CD4-positive, CD25-positive, alpha-beta regulatory T cell (primary cell): Measurements from ENCODE around the gene RASA4B. TPM values are rescaled to one million over a fixed set of nuclear protein-coding genes. Genes with fewer than 3 reads are reported as not detected.
"Not testable (repeated sequence)": the region's sequence is repeated elsewhere in the genome, so short reads cannot be mapped to it uniquely, and the experiment has no call there.

Experiments used
- ATAC-seq, 2 donors: fragments of 150-1000 bp; cut with Tn5 transposase; one replicate each; pipeline ENCODE4 v1.10.0; 2021; ENCODE audit warnings: low read depth in 2 of 2, moderate number of reproducible peaks in 2 of 2, moderate library complexity in 1 of 2
- DNase-seq, 3 donors: peaks; one replicate each; pipeline versions ENCODE4 v3.0.0 to v3.0.0-alpha.2; 2012 to 2022; ENCODE audit warnings: mixed read lengths in 1 of 3
- H3K27ac ChIP-seq: one replicate; pipeline ENCODE4 v1.7.0; 2013; ENCODE audit warnings: mild to moderate bottlenecking, low read length; ENCODE audit not compliant: insufficient read depth, poor library complexity, severe bottlenecking
- H3K27me3 ChIP-seq: one replicate; pipeline ENCODE4 v1.7.0; 2013; ENCODE audit warnings: low read length; ENCODE audit not compliant: control insufficient read depth, insufficient read depth
- H3K36me3 ChIP-seq: one replicate; pipeline ENCODE4 v1.7.0; 2013; ENCODE audit warnings: mild to moderate bottlenecking, low read length, moderate library complexity; ENCODE audit not compliant: control insufficient read depth, insufficient read depth
- H3K4me1 ChIP-seq: 2 replicates; pipeline ENCODE4 v1.7.0; 2013; ENCODE audit warnings: mild to moderate bottlenecking, low read length; ENCODE audit not compliant: insufficient read depth, control insufficient read depth, poor library complexity, severe bottlenecking
- H3K4me3 ChIP-seq: one replicate; pipeline ENCODE4 v1.7.0; 2013; ENCODE audit warnings: low read depth, mild to moderate bottlenecking, low read length, moderate library complexity
- H3K9me3 ChIP-seq, 2 experiments: 1 replicate in 1 of 2; 2 replicates in 1 of 2; pipeline ENCODE4 v1.7.0; 2013; ENCODE audit warnings: low read length in 2 of 2, mild to moderate bottlenecking in 1 of 2, moderate library complexity in 1 of 2; ENCODE audit not compliant: control insufficient read depth in 2 of 2
- H3K27ac Mint-ChIP-seq, 3 donors: one replicate each; pipeline ENCODE4 v1.8.0; 2020 to 2022; ENCODE audit warnings: mild to moderate bottlenecking in 3 of 3, mixed read lengths in 3 of 3, moderate library complexity in 2 of 3
- H3K27me3 Mint-ChIP-seq: one replicate; pipeline ENCODE4 v1.8.0; 2022; ENCODE audit warnings: mild to moderate bottlenecking, mixed read lengths
- H3K36me3 Mint-ChIP-seq: one replicate; pipeline ENCODE4 v1.8.0; 2020; ENCODE audit warnings: mixed read lengths
- H3K4me1 Mint-ChIP-seq, 4 donors: one replicate each; pipeline ENCODE4 v1.8.0; 2020 to 2022; ENCODE audit warnings: mixed read lengths in 4 of 4, mild to moderate bottlenecking in 1 of 4
- H3K4me3 Mint-ChIP-seq, 4 donors: one replicate each; pipeline ENCODE4 v1.8.0; 2020 to 2022; ENCODE audit warnings: mild to moderate bottlenecking in 4 of 4, mixed read lengths in 4 of 4, moderate library complexity in 3 of 4
- H3K9me3 Mint-ChIP-seq, 7 donors: one replicate each; pipeline ENCODE4 v1.8.0; 2020 to 2022; ENCODE audit warnings: mixed read lengths in 7 of 7, mild to moderate bottlenecking in 3 of 7, moderate library complexity in 2 of 7
- polyA plus RNA-seq, 4 donors: library from polyadenylated mRNA; unstranded; fragments of 300-500 nt; fragmentation: Illumina TruSeq; gene quantifications; one replicate each; pipeline ENCODE4 v1.2.3, GENCODE V29; 2021
- total RNA-seq: library from RNA; stranded (reverse); gene quantifications from one replicate; pipeline ENCODE4 v1.2.3, GENCODE V29; 2022

RASA4B gene
- total RNA-seq (32.4 TPM), polyA plus RNA-seq (10 to 100 TPM in 1 of 4 donors, 1 to 10 TPM in 3; 8.0 to 14.2 (median 9.3) TPM)

DNA sequence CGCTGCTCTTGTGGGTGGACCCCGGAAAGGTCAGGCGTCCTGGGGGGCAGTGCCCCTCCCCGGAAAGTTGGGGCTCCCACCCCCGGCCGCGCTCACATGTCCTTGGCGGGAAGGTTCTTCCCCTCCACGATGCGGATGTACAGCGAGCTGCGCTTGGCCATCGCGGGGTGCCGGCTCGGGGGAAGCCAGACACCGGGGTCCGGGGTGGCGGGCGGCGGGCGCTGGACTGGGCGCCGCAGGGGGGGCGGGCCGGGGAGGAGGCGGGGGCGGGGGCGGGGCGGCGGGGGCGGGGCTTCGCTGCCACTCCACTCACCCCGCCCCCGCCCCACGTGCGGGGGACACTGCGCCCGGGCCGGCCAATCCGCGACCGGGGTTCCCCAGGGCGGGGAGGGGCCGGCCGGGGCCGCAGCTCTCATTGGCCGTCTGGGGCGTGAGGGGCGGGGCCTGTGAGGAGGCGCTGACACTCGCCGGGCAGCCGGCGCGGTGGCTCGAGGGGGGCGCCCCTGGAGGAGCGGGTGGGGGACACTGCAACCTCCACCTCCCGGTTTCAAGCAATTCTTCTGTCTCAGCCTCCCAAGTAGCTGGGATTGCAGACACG is at the start of gene RASA4B:
RASA4B (minus strand) TSS at position 228 of the 598 bp plus-strand sequence; CDS start at position 161, 67 bp downstream.
- not testable (repeated sequence) for H3K27ac Mint-ChIP-seq, H3K27me3 Mint-ChIP-seq, H3K9me3 ChIP-seq, H3K4me1 ChIP-seq, H3K36me3 Mint-ChIP-seq, H3K4me1 Mint-ChIP-seq, H3K27me3 ChIP-seq, H3K9me3 Mint-ChIP-seq, H3K27ac ChIP-seq, H3K36me3 ChIP-seq
- H3K4me3 Mint-ChIP-seq = peak within 1 kb of the TSS in 2 of 4 donors; percentile 38 to 62
- ATAC-seq = peak; percentile 98
- H3K4me3 ChIP-seq = peak within 1 kb of the TSS; percentile 44
- DNase-seq = peak in 2 of 3 donors; percentile 2 to 37

DNA sequence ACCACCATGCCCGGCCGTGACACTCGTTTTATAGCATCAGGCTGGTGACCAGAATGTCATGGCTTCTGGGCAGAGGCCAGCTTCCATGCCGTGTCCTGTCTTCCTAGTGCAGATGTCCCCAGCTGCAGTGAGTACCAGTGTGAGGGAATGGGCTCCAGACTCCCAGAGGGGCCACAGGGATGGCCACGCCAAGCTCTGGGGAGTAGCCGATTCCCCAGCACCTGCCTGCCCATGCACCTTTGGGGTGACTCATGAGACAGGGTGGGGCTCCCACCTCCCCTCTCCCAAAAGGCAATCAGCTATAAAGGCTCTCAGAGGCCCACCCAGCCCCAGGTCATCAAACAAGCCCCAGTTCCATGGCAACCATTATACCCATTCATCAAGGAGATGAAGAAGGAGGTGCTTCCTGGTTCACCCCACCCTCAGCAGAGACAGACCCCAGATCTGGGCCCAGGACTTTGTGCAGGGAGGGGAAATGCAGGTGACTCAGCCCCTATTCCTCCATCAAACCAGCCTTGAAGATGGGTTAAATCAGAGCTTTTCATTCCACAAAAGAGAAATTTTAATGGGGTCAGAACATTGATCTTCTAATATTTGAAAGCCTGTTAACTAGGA is 33.3 kb upstream of the RASA4B start, which contains the start of gene SPDYE2:
SPDYE2 (plus strand) TSS at position 419 of the 615 bp plus-strand sequence. CDS start 2,030 bp downstream, outside the sequence.
- H3K4me1 ChIP-seq, H3K27me3 Mint-ChIP-seq, ATAC-seq, H3K9me3 Mint-ChIP-seq, H3K27me3 ChIP-seq, H3K27ac ChIP-seq, H3K4me3 ChIP-seq, H3K4me3 Mint-ChIP-seq, H3K36me3 Mint-ChIP-seq, DNase-seq, H3K9me3 ChIP-seq, H3K4me1 Mint-ChIP-seq, H3K36me3 ChIP-seq, H3K27ac Mint-ChIP-seq: not testable (repeated sequence)

DNA sequence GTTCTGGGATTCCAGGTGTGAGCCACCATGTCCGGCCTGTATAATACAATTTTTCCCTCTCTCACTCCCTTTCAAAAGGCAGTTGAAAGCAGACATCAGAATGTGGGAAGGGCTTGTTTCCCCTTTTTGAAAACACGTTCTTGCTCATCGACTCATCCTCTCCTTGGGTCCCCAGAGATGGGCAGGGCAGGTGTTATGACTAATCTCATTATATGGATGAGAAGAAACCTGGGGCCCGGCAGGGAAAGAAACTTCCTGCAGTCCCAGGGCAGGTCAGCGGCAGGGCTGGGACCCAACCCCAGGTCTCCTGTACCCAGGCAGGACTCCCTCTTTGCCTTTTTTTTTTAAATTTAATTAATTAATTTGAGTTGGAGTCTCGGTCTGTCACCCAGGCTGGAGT is 28.8 kb upstream of the RASA4B start:
- not testable (repeated sequence) for H3K27me3 Mint-ChIP-seq, H3K36me3 Mint-ChIP-seq, ATAC-seq

DNA sequence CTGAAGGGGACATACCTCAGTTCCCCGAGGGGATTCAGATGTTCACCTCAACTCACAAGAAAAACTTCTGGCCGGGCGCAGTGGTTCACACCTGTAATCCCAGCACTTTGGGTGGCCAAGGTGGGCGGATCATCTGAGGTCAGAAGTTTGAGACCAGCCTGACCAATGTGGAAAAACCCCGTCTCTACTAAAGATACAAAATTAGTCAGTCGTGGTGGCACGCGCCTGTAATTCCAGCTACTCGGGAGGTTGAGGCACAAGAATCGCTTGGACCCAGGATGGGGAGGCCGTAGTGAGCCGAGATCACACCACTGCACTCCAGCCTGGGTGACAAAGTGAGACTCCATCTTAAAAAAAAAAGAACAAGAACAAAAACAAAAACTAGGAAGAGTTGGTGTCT is 27.7 kb upstream of the RASA4B start:
- H3K36me3 Mint-ChIP-seq = not testable (repeated sequence)

More for the DNA sequence above, 28.8 kb upstream of the RASA4B start:
- H3K4me1 ChIP-seq, H3K9me3 Mint-ChIP-seq, H3K9me3 ChIP-seq, H3K27ac Mint-ChIP-seq, H3K27ac ChIP-seq, DNase-seq, H3K4me3 ChIP-seq, H3K4me3 Mint-ChIP-seq, H3K27me3 ChIP-seq, H3K36me3 ChIP-seq, H3K4me1 Mint-ChIP-seq: not testable (repeated sequence)

DNA sequence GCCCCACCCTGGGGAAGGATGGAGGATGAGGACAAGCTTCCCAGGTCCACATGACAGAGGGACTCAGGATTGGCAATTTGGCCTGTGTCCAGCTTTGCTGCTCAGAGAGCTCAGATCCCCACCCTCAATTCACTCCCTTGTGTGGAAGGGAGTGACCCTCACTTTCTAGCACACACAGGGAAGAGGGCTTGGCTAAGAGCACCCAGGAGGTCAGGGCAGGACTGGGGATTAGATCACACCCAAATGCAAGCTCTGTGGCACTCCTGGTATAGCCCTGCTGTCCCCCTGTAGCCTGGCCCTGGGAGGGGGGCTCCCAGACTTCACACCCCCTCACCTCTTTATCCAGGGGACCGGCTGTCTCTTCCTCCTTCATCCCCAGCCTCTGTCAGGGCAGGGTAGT is 26.8 kb upstream of the RASA4B start:
- H3K9me3 ChIP-seq, H3K27ac Mint-ChIP-seq, H3K27ac ChIP-seq, H3K4me1 Mint-ChIP-seq, H3K4me1 ChIP-seq, DNase-seq, H3K4me3 ChIP-seq, H3K36me3 ChIP-seq, ATAC-seq, H3K27me3 Mint-ChIP-seq, H3K27me3 ChIP-seq, H3K4me3 Mint-ChIP-seq, H3K9me3 Mint-ChIP-seq, H3K36me3 Mint-ChIP-seq: not testable (repeated sequence)

More for the DNA sequence above, 27.7 kb upstream of the RASA4B start:
- H3K9me3 ChIP-seq, H3K9me3 Mint-ChIP-seq, H3K4me1 ChIP-seq, H3K27ac Mint-ChIP-seq, H3K4me3 Mint-ChIP-seq, H3K36me3 ChIP-seq, H3K27me3 ChIP-seq, H3K27me3 Mint-ChIP-seq, H3K27ac ChIP-seq, H3K4me1 Mint-ChIP-seq, ATAC-seq, DNase-seq, H3K4me3 ChIP-seq: not testable (repeated sequence)

DNA sequence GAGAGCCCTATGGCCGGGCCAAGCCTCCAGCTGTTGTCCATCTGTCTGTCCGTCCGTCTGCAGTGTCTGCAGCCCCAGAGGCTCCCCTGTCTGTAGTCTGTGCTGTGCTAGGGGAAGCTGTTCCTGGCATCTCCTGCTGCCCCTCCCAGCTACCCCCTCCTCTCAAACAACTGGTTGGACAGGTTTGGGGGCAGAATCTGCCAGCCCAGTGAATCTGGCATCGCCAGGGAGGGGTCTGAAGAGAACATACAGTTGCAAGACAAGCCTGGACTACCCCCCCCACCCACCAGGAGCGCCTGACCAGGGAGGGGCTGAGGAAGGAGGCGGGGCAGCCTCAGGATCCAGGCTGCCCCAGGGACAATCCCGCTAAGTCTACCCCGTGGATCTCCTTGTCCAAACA is 26.0 kb upstream of the RASA4B start, which contains the start of gene UPK3BL2:
UPK3BL2 (minus strand) TSS at position 101 of the 400 bp plus-strand sequence; CDS start at position 41, 60 bp downstream.
- not testable (repeated sequence) for H3K27ac ChIP-seq, H3K36me3 ChIP-seq, H3K27me3 Mint-ChIP-seq, H3K27me3 ChIP-seq, H3K4me3 Mint-ChIP-seq, H3K4me1 ChIP-seq, H3K9me3 Mint-ChIP-seq, H3K9me3 ChIP-seq, ATAC-seq, H3K4me1 Mint-ChIP-seq, H3K36me3 Mint-ChIP-seq, DNase-seq, H3K4me3 ChIP-seq, H3K27ac Mint-ChIP-seq

DNA sequence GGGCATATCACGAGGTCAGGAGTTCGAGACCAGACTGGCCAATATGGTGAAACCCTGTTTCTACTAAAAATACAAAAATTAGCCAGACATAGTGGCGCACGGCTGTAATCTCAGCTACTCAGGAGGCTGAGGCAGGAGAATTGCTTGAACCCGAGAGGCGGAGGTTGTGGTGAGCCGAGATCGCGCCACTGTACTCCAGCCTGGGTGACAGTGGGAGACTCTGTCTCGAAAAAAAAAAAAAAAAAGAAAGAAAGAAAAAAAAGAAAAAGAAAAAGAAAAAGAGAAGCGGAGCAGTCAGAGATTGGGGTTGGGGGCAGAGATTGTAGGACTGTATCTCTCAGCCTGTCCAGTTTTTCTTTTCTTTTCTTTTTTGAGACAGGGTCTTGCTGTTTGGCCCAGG is 25.2 kb upstream of the RASA4B start:
- not testable (repeated sequence) for H3K27me3 ChIP-seq, H3K27ac Mint-ChIP-seq, ATAC-seq, H3K4me3 Mint-ChIP-seq, H3K4me1 Mint-ChIP-seq, H3K4me1 ChIP-seq, H3K9me3 ChIP-seq, H3K4me3 ChIP-seq, H3K9me3 Mint-ChIP-seq, DNase-seq, H3K27me3 Mint-ChIP-seq, H3K36me3 Mint-ChIP-seq, H3K27ac ChIP-seq, H3K36me3 ChIP-seq

DNA sequence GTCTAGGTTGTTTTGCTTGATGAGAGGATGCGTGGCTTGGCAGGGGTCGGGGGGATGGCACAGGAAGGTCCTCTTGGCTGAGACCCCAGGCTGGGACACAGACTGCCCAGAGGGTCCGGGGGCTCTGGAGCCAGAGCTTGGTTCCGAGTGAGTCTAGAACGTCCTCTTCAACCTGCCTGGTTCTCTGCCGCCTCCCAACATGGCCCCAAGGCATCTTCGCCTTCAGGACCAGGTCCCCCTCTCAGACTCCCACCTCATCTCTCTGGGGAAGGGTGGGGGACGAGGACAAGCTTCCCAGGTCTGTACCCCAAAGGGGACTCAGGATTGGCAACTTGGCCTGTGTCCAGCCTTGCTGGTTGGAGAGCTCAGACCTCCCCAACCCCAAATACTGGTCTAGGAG is 24.5 kb upstream of the RASA4B start:
- not testable (repeated sequence) for H3K27ac ChIP-seq, H3K4me1 Mint-ChIP-seq, H3K36me3 ChIP-seq, H3K9me3 Mint-ChIP-seq, H3K4me3 Mint-ChIP-seq, DNase-seq, H3K36me3 Mint-ChIP-seq, ATAC-seq, H3K4me3 ChIP-seq, H3K27ac Mint-ChIP-seq, H3K27me3 ChIP-seq, H3K9me3 ChIP-seq, H3K4me1 ChIP-seq, H3K27me3 Mint-ChIP-seq
